H9 (cell line): Measurements from ENCODE around the gene SLC25A22. TPM values are rescaled to one million over a fixed set of nuclear protein-coding genes. Genes with fewer than 3 reads are reported as not detected.

Source experiments
- DNase-seq: peaks from one replicate; pipeline ENCODE4 v3.0.0-alpha.2; 2017
- H2AFZ ChIP-seq: one replicate; pipeline ENCODE4 v1.6.1; 2013; ENCODE audit warnings: mild to moderate bottlenecking, low read length, control low read depth, moderate library complexity
- H2AK5ac ChIP-seq: 2 replicates; pipeline ENCODE4 v1.6.1; 2013; ENCODE audit warnings: low read length, control low read depth, mixed read lengths; ENCODE audit not compliant: insufficient read length
- H2BK120ac ChIP-seq: one replicate; pipeline ENCODE4 v1.6.1; 2013; ENCODE audit warnings: low read depth, mild to moderate bottlenecking, low read length, control low read depth, inconsistent platforms; ENCODE audit not compliant: poor library complexity, severe bottlenecking
- H2BK12ac ChIP-seq: 2 replicates; pipeline ENCODE4 v1.6.1; 2013; ENCODE audit warnings: low read length, control low read depth, mixed read lengths, low read depth; ENCODE audit not compliant: insufficient read length
- H2BK15ac ChIP-seq: 2 replicates; pipeline ENCODE4 v1.6.1; 2013; ENCODE audit warnings: low read depth, low read length, control low read depth
- H2BK20ac ChIP-seq: one replicate; pipeline ENCODE4 v1.6.1; 2013; ENCODE audit warnings: low read depth, mild to moderate bottlenecking, low read length, control low read depth, inconsistent platforms; ENCODE audit not compliant: poor library complexity, severe bottlenecking
- H2BK5ac ChIP-seq: 2 replicates; pipeline ENCODE4 v1.6.1; 2013; ENCODE audit warnings: low read length, control low read depth, mixed read lengths; ENCODE audit not compliant: insufficient read length
- H3K14ac ChIP-seq: 2 replicates; pipeline ENCODE4 v1.6.1; 2013; ENCODE audit warnings: low read length, control low read depth; ENCODE audit not compliant: insufficient read depth
- H3K18ac ChIP-seq: 2 replicates; pipeline ENCODE4 v1.6.1; 2013; ENCODE audit warnings: low read depth, mild to moderate bottlenecking, mixed read lengths, low read length, control low read depth; ENCODE audit not compliant: insufficient read length
- H3K23ac ChIP-seq: 2 replicates; pipeline ENCODE4 v1.6.1; 2013; ENCODE audit warnings: low read length, control low read depth, mixed read lengths, low read depth; ENCODE audit not compliant: insufficient read length
- H3K23me2 ChIP-seq: 2 replicates; pipeline ENCODE4 v1.6.1; 2013; ENCODE audit warnings: low read depth, mild to moderate bottlenecking, mixed read lengths, low read length, control low read depth; ENCODE audit not compliant: insufficient read length, poor library complexity, severe bottlenecking
- H3K27ac ChIP-seq: 2 replicates; pipeline ENCODE4 v1.5.1; 2013; ENCODE audit warnings: low read length, control low read depth, mixed read lengths, low read depth; ENCODE audit not compliant: insufficient read length
- H3K27me3 ChIP-seq: 2 replicates; pipeline ENCODE4 v1.6.1; 2013; ENCODE audit warnings: low read length, control low read depth, inconsistent platforms; ENCODE audit not compliant: insufficient read depth
- H3K4ac ChIP-seq: 2 replicates; pipeline ENCODE4 v1.6.1; 2013; ENCODE audit warnings: low read depth, mild to moderate bottlenecking, control low read depth, inconsistent platforms, low read length, moderate library complexity
- H3K4me1 ChIP-seq: 2 replicates; pipeline ENCODE4 v1.6.1; 2013; ENCODE audit warnings: low read length, control low read depth, inconsistent platforms; ENCODE audit not compliant: insufficient read depth
- H3K4me2 ChIP-seq: 2 replicates; pipeline ENCODE4 v1.6.1; 2013; ENCODE audit warnings: low read length, control low read depth, mixed read lengths; ENCODE audit not compliant: insufficient read length, insufficient read depth
- H3K56ac ChIP-seq: 2 replicates; pipeline ENCODE4 v1.6.1; 2013; ENCODE audit warnings: low read depth, mild to moderate bottlenecking, mixed read lengths, low read length, control low read depth; ENCODE audit not compliant: insufficient read length
- H3K79me1 ChIP-seq: 2 replicates; pipeline ENCODE4 v1.6.1; 2013; ENCODE audit warnings: low read depth, mild to moderate bottlenecking, moderate library complexity, low read length, control low read depth, inconsistent platforms; ENCODE audit not compliant: insufficient read depth, poor library complexity, severe bottlenecking
- H3K79me2 ChIP-seq: 2 replicates; pipeline ENCODE4 v1.6.1; 2013; ENCODE audit warnings: low read length, control low read depth, inconsistent platforms; ENCODE audit not compliant: insufficient read depth
- H3K9ac ChIP-seq: 2 replicates; pipeline ENCODE4 v1.6.1; 2013; ENCODE audit warnings: low read length, control low read depth, mixed read lengths; ENCODE audit not compliant: insufficient read length; ENCODE audit errors: extremely low read depth
- H3K9me3 ChIP-seq: one replicate; pipeline ENCODE4 v1.6.1; 2013; ENCODE audit warnings: low read depth, low read length, inconsistent platforms; ENCODE audit not compliant: control insufficient read depth
- H3T11ph ChIP-seq: one replicate; pipeline ENCODE4 v1.6.1; 2013; ENCODE audit warnings: mild to moderate bottlenecking, low read length, control low read depth, inconsistent platforms
- H4K20me1 ChIP-seq: one replicate; pipeline ENCODE4 v1.6.1; 2013; ENCODE audit not compliant: control insufficient read depth, insufficient read length, insufficient read depth
- H4K5ac ChIP-seq: 2 replicates; pipeline ENCODE4 v1.6.1; 2013; ENCODE audit warnings: low read depth, mild to moderate bottlenecking, mixed read lengths, low read length, control low read depth; ENCODE audit not compliant: insufficient read length
- H4K8ac ChIP-seq: replicated peaks from 2 replicates; pipeline ENCODE4 v1.6.1; 2013; ENCODE audit warnings: low read length, control low read depth, mixed read lengths, low read depth; ENCODE audit not compliant: insufficient read length
- H4K91ac ChIP-seq: 2 replicates; pipeline ENCODE4 v1.6.1; 2013; ENCODE audit warnings: low read depth, mild to moderate bottlenecking, moderate library complexity, mixed read lengths, low read length, control low read depth; ENCODE audit not compliant: insufficient read length
- H3K27ac Mint-ChIP-seq, 3 experiments: 2 replicates in 2 of 3; 3 replicates in 1 of 3; pipeline ENCODE4 v1.8.0; 2020 to 2021; ENCODE audit warnings: mixed read lengths in 3 of 3, mild to moderate bottlenecking in 1 of 3, moderate library complexity in 1 of 3
- H3K27me3 Mint-ChIP-seq: 2 replicates; pipeline ENCODE4 v1.8.0; 2021; ENCODE audit warnings: low read depth, mild to moderate bottlenecking, moderate library complexity, mixed read lengths
- H3K36me3 Mint-ChIP-seq, 3 experiments: 2 replicates in 2 of 3; 3 replicates in 1 of 3; pipeline ENCODE4 v1.8.0; 2020 to 2021; ENCODE audit warnings: low read depth in 3 of 3, mixed read lengths in 3 of 3; ENCODE audit not compliant: insufficient read depth in 1 of 3
- H3K4me1 Mint-ChIP-seq, 2 experiments: 2 replicates each; pipeline ENCODE4 v1.8.0; 2020; ENCODE audit warnings: mixed read lengths in 2 of 2
- H3K4me3 Mint-ChIP-seq, 2 experiments: 2 replicates in 1 of 2; 3 replicates in 1 of 2; pipeline ENCODE4 v1.8.0; 2020 to 2021; ENCODE audit warnings: mild to moderate bottlenecking in 2 of 2, mixed read lengths in 2 of 2, moderate library complexity in 1 of 2
- H3K9me3 Mint-ChIP-seq, 2 experiments: 2 replicates in 1 of 2; 3 replicates in 1 of 2; pipeline ENCODE4 v1.8.0; 2020; ENCODE audit warnings: mild to moderate bottlenecking in 2 of 2, mixed read lengths in 2 of 2, moderate library complexity in 1 of 2
- WGBS: extraction: QIAGEN DNeasy Blood & Tissue Kit; methylation state at CpG from one replicate; pipeline ENCODE4 v1.1.7; 2013; ENCODE audit warnings: missing lambda C conversion rate, low lambda C conversion rate, mixed read lengths; ENCODE audit not compliant: insufficient read length; ENCODE audit errors: extremely low coverage; 5-methylcytosine and 5-hydroxymethylcytosine counted together
- total RNA-seq: library from RNA; stranded (reverse); gene quantifications from 2 replicates; pipeline ENCODE4 v1.2.1, GENCODE V29; 2021
- TF ChIP-seq, protein P1 (sequence below): fragments of 200-600 bp; sonication (generic); conservative IDR thresholded peaks from 3 replicates; pipeline ENCODE4 v1.8.0; 2021; ENCODE audit warnings: antibody characterized with exemption, mild to moderate bottlenecking

Gene SLC25A22
- total RNA-seq, 1 experiment from 2014 or later = 51.9 TPM

DNA sequence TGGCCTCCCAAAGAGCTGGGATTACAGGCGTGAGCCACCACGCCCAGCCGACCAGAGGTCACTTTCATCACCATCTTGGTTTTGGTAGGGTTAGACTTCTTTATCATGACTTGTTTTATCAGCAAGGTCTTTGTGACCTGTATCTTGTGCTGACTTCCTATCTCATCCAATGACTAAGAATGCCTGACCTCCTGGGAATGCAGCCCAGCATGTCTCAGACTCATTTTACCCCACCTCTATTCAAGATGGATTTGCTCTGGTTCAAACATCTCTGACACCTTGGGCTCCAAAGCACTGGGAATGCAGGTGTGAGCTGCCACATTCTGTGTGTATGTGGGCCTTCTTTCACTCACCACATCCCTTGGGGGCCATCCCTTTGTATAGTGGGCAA, 55.9 kb downstream of the SLC25A22 start:
- Histone ChIP-seq H4K5ac (no peak overlapping the region), H3K9me3 (no peaks in the 10 kb centered on the region), H3K14ac (no peak overlapping the region), H2BK15ac (no peak overlapping the region), H2AFZ (no peak overlapping the region), H2BK120ac (no peak overlapping the region), H2BK20ac (peak overlapping the region; percentile 13), H3K79me1 (no peaks in the 10 kb centered on the region), H3K4me2 (no peak overlapping the region), H3K4me1 (no peaks in the 10 kb centered on the region; the same call in 1 of the 2 replicates), H3K79me2 (no peaks in the 10 kb centered on the region), H4K91ac (no peak overlapping the region), H2BK12ac (no peak overlapping the region), H3K56ac (no peak overlapping the region), H3K9ac (no peak overlapping the region), H2AK5ac (no peak overlapping the region), H3K4ac (no peak overlapping the region; the same call in 1 of the 2 replicates), H2BK5ac (no peak overlapping the region), H3K27me3 (no peaks in the 10 kb centered on the region), H3K18ac (no peak overlapping the region), H3K23me2 (peaks cover 3% of the 10 kb centered on the region), H4K20me1 (no peaks in the 10 kb centered on the region), H4K8ac (no peak overlapping the region), H3T11ph (no peak overlapping the region), H3K23ac (no peak overlapping the region), H3K27ac (no peak overlapping the region)
- Mint-ChIP-seq H3K27me3 (peaks cover 3% of the 10 kb centered on the region; the same call in 1 of the 2 replicates), H3K9me3 (peaks cover 0 to 2% of the 10 kb centered on the region in 2 experiments; a peak in 1 of 5 replicates), H3K4me3 (no peak overlapping the region), H3K4me1 (peaks cover 13 to 31% of the 10 kb centered on the region in 2 experiments), H3K36me3 (peaks cover 0 to 2% (median 0%) of the 10 kb centered on the region in 3 experiments; a peak in 1 of 7 replicates), H3K27ac (no peak overlapping the region)
- TF ChIP-seq, protein P1, sequence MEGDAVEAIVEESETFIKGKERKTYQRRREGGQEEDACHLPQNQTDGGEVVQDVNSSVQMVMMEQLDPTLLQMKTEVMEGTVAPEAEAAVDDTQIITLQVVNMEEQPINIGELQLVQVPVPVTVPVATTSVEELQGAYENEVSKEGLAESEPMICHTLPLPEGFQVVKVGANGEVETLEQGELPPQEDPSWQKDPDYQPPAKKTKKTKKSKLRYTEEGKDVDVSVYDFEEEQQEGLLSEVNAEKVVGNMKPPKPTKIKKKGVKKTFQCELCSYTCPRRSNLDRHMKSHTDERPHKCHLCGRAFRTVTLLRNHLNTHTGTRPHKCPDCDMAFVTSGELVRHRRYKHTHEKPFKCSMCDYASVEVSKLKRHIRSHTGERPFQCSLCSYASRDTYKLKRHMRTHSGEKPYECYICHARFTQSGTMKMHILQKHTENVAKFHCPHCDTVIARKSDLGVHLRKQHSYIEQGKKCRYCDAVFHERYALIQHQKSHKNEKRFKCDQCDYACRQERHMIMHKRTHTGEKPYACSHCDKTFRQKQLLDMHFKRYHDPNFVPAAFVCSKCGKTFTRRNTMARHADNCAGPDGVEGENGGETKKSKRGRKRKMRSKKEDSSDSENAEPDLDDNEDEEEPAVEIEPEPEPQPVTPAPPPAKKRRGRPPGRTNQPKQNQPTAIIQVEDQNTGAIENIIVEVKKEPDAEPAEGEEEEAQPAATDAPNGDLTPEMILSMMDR = no peak
- no peak for DNase-seq
- WGBS = no CpG with 5 or more reads among the region's 3 CpGs

Other genes starting within 250 kb of the SLC25A22 start
- 4.2 and 4.7 TPM in 2 replicates for gene LMNTD2, start 237.5 kb downstream of the SLC25A22 start, total RNA-seq
- gene RASSF7, start 237.3 kb downstream of the SLC25A22 start, total RNA-seq = 26.3 and 30.0 TPM in 2 replicates
- gene PHRF1, start 221.8 kb downstream of the SLC25A22 start, total RNA-seq = 48.9 and 50.6 TPM in 2 replicates
- gene IRF7, start 182.3 kb downstream of the SLC25A22 start, total RNA-seq = 9.7 and 9.8 TPM in 2 replicates
- 0.46 TPM in 1 of 2 replicates, not detected in the other for gene CDHR5, start 173.3 kb downstream of the SLC25A22 start, total RNA-seq
- gene SCT, start 171.1 kb downstream of the SLC25A22 start, total RNA-seq = 1.8 and 2.3 TPM in 2 replicates
- 6.2 and 6.8 TPM in 2 replicates for gene DRD4, start 161.0 kb downstream of the SLC25A22 start, total RNA-seq
- 67.3 and 68.6 TPM in 2 replicates for gene DEAF1, start 103.1 kb downstream of the SLC25A22 start, total RNA-seq
- 15.3 and 23.6 TPM in 2 replicates for gene TMEM80, start 102.5 kb downstream of the SLC25A22 start, total RNA-seq
- gene EPS8L2, start 92.0 kb downstream of the SLC25A22 start, total RNA-seq = 92.8 and 101 TPM in 2 replicates
- gene TALDO1, start 50.8 kb downstream of the SLC25A22 start, total RNA-seq = 268 and 300 TPM in 2 replicates
- 51.5 and 60.0 TPM in 2 replicates for gene GATD1, start 20.8 kb downstream of the SLC25A22 start, total RNA-seq
- gene CEND1, start 8.2 kb downstream of the SLC25A22 start, total RNA-seq = 0.81 and 0.86 TPM in 2 replicates
- gene PIDD1, start 7.0 kb upstream of the SLC25A22 start, total RNA-seq = 25.3 and 26.6 TPM in 2 replicates
- 2,138 and 2,312 TPM in 2 replicates for gene RPLP2, start 11.7 kb upstream of the SLC25A22 start, total RNA-seq
- 62.3 and 67.3 TPM in 2 replicates for gene PNPLA2, start 20.6 kb upstream of the SLC25A22 start, total RNA-seq
- gene CRACR2B, start 29.6 kb upstream of the SLC25A22 start, total RNA-seq = 28.8 and 29.0 TPM in 2 replicates
- gene CD151, start 34.7 kb upstream of the SLC25A22 start, total RNA-seq = 138 and 142 TPM in 2 replicates
- gene POLR2L, start 44.2 kb upstream of the SLC25A22 start, total RNA-seq = 133 and 135 TPM in 2 replicates
- 63.9 and 64.6 TPM in 2 replicates for gene TSPAN4, start 44.6 kb upstream of the SLC25A22 start, total RNA-seq
- gene CHID1, start 112.5 kb upstream of the SLC25A22 start, total RNA-seq = 87.2 and 89.4 TPM in 2 replicates
- 51.7 and 53.7 TPM in 2 replicates for gene AP2A2, start 127.6 kb upstream of the SLC25A22 start, total RNA-seq
- gene MUC6, start 238.4 kb upstream of the SLC25A22 start, total RNA-seq = not detected in 2 replicates